B cell (primary cell): ENCODE data around the gene NXF3. TPM values are rescaled to one million over a fixed set of nuclear protein-coding genes. Genes with fewer than 3 reads are reported as not detected.
"Not testable (repeated sequence)": the region's sequence is repeated elsewhere in the genome, so short reads cannot be mapped to it uniquely, and the experiment has no call there.

Source experiments
- ATAC-seq: fragments of 200-7000 bp; cut with Tn5 transposase; one replicate; pipeline ENCODE4 v1.10.0; 2021; ENCODE audit warnings: low read depth, mild to moderate bottlenecking, moderate number of reproducible peaks, moderate library complexity
- CTCF ChIA-PET: fragments of 350-600 bp; sonication (Branson Sonifier 250); formaldehyde crosslinking; loops from one replicate; lab custom pipeline; 2021; ENCODE audit warnings: antibody characterized with exemption, inconsistent platforms; lab: Charles Lee
- POLR2A ChIA-PET: fragments of 350-600 bp; sonication (Branson Sonifier 250); formaldehyde crosslinking; loops from one replicate; lab custom pipeline; 2021; ENCODE audit warnings: antibody characterized with exemption; lab: Charles Lee
- DNase-seq: peaks from one replicate; pipeline ENCODE4 v3.0.0; 2013
- H2AFZ ChIP-seq: 2 replicates; pipeline ENCODE4 v1.6.1; 2012; ENCODE audit warnings: mild to moderate bottlenecking, low read depth, low read length; ENCODE audit not compliant: insufficient read depth, poor library complexity, severe bottlenecking
- H3K27ac ChIP-seq, 2 donors: 1 replicate in 1 of 2; 2 replicates in 1 of 2; pipeline ENCODE4 v1.5.1; 2012 to 2013; ENCODE audit warnings: low read length in 2 of 2, mild to moderate bottlenecking in 2 of 2, moderate library complexity in 1 of 2
- H3K27me3 ChIP-seq, 4 experiments: fragments of 200-600 bp in 1 of 4; sonication (generic) in 1 of 4; replicated peaks in 1 of 4; 1 replicate in 2 of 4; 2 replicates in 2 of 4; pipeline versions ENCODE4 v1.6.1 to v1.7.0; 2013 to 2016; ENCODE audit warnings: low read length in 3 of 4, mild to moderate bottlenecking in 2 of 4, mixed read lengths in 1 of 4, moderate library complexity in 1 of 4; ENCODE audit not compliant: insufficient read depth in 4 of 4, control insufficient read depth in 3 of 4; ENCODE audit errors: control extremely low read depth in 1 of 4
- H3K36me3 ChIP-seq, 2 experiments: replicated peaks in 1 of 2; 1 replicate in 1 of 2; 2 replicates in 1 of 2; pipeline versions ENCODE4 v1.6.1 to v1.7.1; 2013; ENCODE audit warnings: low read length in 1 of 2; ENCODE audit not compliant: insufficient read depth in 2 of 2, control insufficient read depth in 1 of 2; ENCODE audit errors: control extremely low read depth in 1 of 2, extremely low read depth in 1 of 2
- H3K4me1 ChIP-seq, 2 donors: fragments of 200-600 bp in 1 of 2; sonication (generic) in 1 of 2; 1 replicate in 1 of 2; 2 replicates in 1 of 2; pipeline versions ENCODE4 v1.5.1 to v1.6.1; 2013 to 2017; ENCODE audit warnings: low read length in 2 of 2; ENCODE audit not compliant: control insufficient read depth in 2 of 2, insufficient read depth in 2 of 2
- H3K4me2 ChIP-seq: replicated peaks from 2 replicates; pipeline ENCODE3; 2012; ENCODE audit warnings: mild to moderate bottlenecking, low read depth, low read length; ENCODE audit not compliant: poor library complexity, severe bottlenecking
- H3K4me3 ChIP-seq, 5 experiments: fragments of 200-600 bp in 1 of 5; sonication (generic) in 1 of 5; 1 replicate in 3 of 5; 2 replicates in 2 of 5; pipeline versions ENCODE4 v1.5.1 to v1.7.0; 2011 to 2016; ENCODE audit warnings: low read length in 4 of 5, mild to moderate bottlenecking in 4 of 5, low read depth in 2 of 5, control low read depth in 1 of 5, moderate library complexity in 1 of 5; ENCODE audit not compliant: insufficient read depth in 1 of 5; ENCODE audit errors: control extremely low read depth in 1 of 5, extremely low read depth in 1 of 5
- H3K79me2 ChIP-seq: fragments of 200-600 bp; sonication (generic); one replicate; pipeline ENCODE4 v1.6.0; 2016; ENCODE audit warnings: low read length; ENCODE audit not compliant: control insufficient read depth, insufficient read depth
- H3K9ac ChIP-seq: fragments of 200-600 bp; sonication (generic); 2 replicates; pipeline ENCODE4 v1.6.1; 2017; ENCODE audit warnings: mild to moderate bottlenecking, low read length, moderate library complexity
- H3K9me3 ChIP-seq, 3 donors: one replicate each; pipeline versions ENCODE4 v1.6.1 to v1.7.1; 2013; ENCODE audit warnings: low read length in 2 of 3; ENCODE audit not compliant: control insufficient read depth in 2 of 3, insufficient read depth in 1 of 3; ENCODE audit errors: control extremely low read depth in 1 of 3
- H4K20me1 ChIP-seq: 2 replicates; pipeline ENCODE4 v1.6.0; 2012; ENCODE audit warnings: mild to moderate bottlenecking, low read length; ENCODE audit not compliant: insufficient read depth, control insufficient read depth, poor library complexity, severe bottlenecking
- H3K27ac Mint-ChIP-seq: one replicate; pipeline ENCODE4 v1.8.0; 2021; ENCODE audit warnings: mixed read lengths
- H3K27me3 Mint-ChIP-seq: one replicate; pipeline ENCODE4 v1.8.0; 2021; ENCODE audit warnings: mixed read lengths
- H3K4me1 Mint-ChIP-seq: one replicate; pipeline ENCODE4 v1.8.0; 2021; ENCODE audit warnings: mixed read lengths
- H3K4me3 Mint-ChIP-seq: one replicate; pipeline ENCODE4 v1.8.0; 2021; ENCODE audit warnings: mixed read lengths
- H3K9me3 Mint-ChIP-seq: one replicate; pipeline ENCODE4 v1.8.0; 2022; ENCODE audit warnings: mixed read lengths; ENCODE audit not compliant: insufficient read depth
- EZH2 ChIP-seq: IDR thresholded peaks from 2 replicates; pipeline ENCODE4 v1.6.1; 2012; ENCODE audit warnings: borderline replicate concordance, low read depth, mild to moderate bottlenecking, moderate library complexity, low read length; ENCODE audit not compliant: insufficient read depth, poor library complexity, severe bottlenecking
- whole genome bisulfite sequencing: methylation state at CpG from one replicate; pipeline ENCODE4 v1.1.5; 2013; ENCODE audit warnings: missing lambda C conversion rate; ENCODE audit not compliant: insufficient coverage; 5-methylcytosine and 5-hydroxymethylcytosine counted together
- intact Hi-C: fragments of 100-400 bp; cut with micrococcal nuclease; formaldehyde crosslinking; loops from one replicate; pipeline ENCODE4 v1.10.0; 2022
- polyA minus RNA-seq: library from RNA; depleted of rRNA, polyadenylated mRNA; stranded (reverse); fragments of >200 nt; gene quantifications from 2 replicates; pipeline ENCODE4 v1.2.3, GENCODE V29; 2012
- polyA plus RNA-seq: library from polyadenylated mRNA; depleted of rRNA; stranded (reverse); fragments of >200 nt; gene quantifications from 2 replicates; pipeline ENCODE4 v1.2.3, GENCODE V29; 2012
- total RNA-seq, 2 donors: library from RNA; stranded (reverse); fragments of 120-200 nt in 1 of 2; gene quantifications; 1 replicate in 1 of 2; 2 replicates in 1 of 2; pipeline versions ENCODE4 v1.2.3 to v1.2.4, GENCODE V29; 2013 to 2022
- TF ChIP-seq, protein P1 (sequence below): fragments of 200-600 bp; IDR thresholded peaks from one replicate; pipeline ENCODE4 v1.8.0; 2022; ENCODE audit warnings: antibody characterized with exemption, mild to moderate bottlenecking

NXF3 gene, protein sequence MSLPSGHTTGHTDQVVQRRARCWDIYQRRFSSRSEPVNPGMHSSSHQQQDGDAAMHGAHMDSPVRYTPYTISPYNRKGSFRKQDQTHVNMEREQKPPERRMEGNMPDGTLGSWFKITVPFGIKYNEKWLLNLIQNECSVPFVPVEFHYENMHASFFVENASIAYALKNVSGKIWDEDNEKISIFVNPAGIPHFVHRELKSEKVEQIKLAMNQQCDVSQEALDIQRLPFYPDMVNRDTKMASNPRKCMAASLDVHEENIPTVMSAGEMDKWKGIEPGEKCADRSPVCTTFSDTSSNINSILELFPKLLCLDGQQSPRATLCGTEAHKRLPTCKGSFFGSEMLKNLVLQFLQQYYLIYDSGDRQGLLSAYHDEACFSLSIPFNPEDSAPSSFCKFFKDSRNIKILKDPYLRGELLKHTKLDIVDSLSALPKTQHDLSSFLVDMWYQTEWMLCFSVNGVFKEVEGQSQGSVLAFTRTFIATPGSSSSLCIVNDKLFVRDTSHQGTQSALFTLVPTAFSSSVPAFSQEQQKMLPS
- total RNA-seq (not detected in 2 replicates), polyA plus RNA-seq (not detected in 2 replicates), polyA minus RNA-seq (not detected in 2 replicates)
- total RNA-seq (2013) = not detected

DNA sequence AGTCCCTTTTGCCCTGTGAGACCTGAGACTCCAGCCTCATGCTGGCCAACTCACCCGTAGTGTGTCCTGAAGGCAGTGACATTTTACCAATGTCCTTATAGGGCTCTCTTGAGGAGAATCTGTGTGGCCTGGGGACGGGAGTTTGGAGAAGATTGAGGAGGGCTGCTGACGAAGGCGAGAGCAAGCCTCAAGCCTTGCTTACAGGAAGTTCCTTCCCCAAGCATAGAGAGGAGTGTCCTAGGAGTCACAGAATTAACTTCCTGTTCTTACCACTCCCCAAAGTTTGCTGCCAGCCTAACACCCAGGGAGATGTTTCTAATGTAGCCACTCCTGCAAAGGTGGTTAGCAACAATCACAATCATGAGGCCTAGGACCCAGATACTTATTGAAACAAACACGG, at the start of gene NXF3:
NXF3 (minus strand) TSS at position 202 of the 400 bp plus-strand sequence; CDS start at position 82, 120 bp downstream.
- H3K4me1 ChIP-seq = no peaks in the 10 kb centered on the region
- H3K36me3 ChIP-seq = no peaks in the 10 kb centered on the region
- no peak within 1 kb of the TSS for H3K4me2 ChIP-seq
- 100% methylated on average over 1 of the region's 5 CpGs for WGBS
- H3K9me3 Mint-ChIP-seq = no peaks in the 10 kb centered on the region
- POLR2A ChIA-PET = no interaction called here
- intact Hi-C loops = no loop called here
- no peak within 1 kb of the TSS for H3K27ac ChIP-seq
- CTCF ChIA-PET = no interaction called here
- H2AFZ ChIP-seq = no peak within 1 kb of the TSS
- H3K79me2 ChIP-seq = no peaks in the 10 kb centered on the region
- TF ChIP-seq EZH2 = no peak
- TF ChIP-seq, protein P1, sequence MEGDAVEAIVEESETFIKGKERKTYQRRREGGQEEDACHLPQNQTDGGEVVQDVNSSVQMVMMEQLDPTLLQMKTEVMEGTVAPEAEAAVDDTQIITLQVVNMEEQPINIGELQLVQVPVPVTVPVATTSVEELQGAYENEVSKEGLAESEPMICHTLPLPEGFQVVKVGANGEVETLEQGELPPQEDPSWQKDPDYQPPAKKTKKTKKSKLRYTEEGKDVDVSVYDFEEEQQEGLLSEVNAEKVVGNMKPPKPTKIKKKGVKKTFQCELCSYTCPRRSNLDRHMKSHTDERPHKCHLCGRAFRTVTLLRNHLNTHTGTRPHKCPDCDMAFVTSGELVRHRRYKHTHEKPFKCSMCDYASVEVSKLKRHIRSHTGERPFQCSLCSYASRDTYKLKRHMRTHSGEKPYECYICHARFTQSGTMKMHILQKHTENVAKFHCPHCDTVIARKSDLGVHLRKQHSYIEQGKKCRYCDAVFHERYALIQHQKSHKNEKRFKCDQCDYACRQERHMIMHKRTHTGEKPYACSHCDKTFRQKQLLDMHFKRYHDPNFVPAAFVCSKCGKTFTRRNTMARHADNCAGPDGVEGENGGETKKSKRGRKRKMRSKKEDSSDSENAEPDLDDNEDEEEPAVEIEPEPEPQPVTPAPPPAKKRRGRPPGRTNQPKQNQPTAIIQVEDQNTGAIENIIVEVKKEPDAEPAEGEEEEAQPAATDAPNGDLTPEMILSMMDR = no peak
- H3K4me3 ChIP-seq = no peak within 1 kb of the TSS
- H3K9ac ChIP-seq = no peak within 1 kb of the TSS
- H3K9me3 ChIP-seq = no peaks in the 10 kb centered on the region
- no peaks in the 10 kb centered on the region for H3K4me1 Mint-ChIP-seq
- no peaks in the 10 kb centered on the region for H3K27me3 ChIP-seq
- no peaks in the 10 kb centered on the region for H3K27me3 Mint-ChIP-seq
- H3K27ac Mint-ChIP-seq = no peak within 1 kb of the TSS
- no peak for DNase-seq
- ATAC-seq = no peak
- H3K4me3 Mint-ChIP-seq = no peak within 1 kb of the TSS
- no peaks in the 10 kb centered on the region for H4K20me1 ChIP-seq

DNA sequence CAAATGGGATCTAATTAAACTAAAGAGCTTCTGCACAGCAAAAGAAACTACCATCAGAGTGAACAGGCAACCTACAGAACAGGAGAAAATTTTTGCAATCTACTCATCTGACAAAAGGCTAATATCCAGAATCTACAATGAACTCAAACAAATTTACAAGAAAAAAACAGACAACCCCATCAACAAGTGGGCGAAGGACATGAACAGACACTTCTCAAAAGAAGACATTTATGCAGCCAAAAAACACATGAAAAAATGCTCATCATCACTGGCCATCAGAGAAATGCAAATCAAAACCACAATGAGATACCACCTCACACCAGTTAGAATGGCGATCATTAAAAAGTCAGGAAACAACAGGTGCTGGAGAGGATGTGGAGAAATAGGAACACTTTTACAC, 43.6 kb upstream of the NXF3 start:
- POLR2A ChIA-PET, H3K27ac Mint-ChIP-seq, H3K9me3 ChIP-seq, H2AFZ ChIP-seq, H3K4me1 Mint-ChIP-seq, H3K9me3 Mint-ChIP-seq, DNase-seq, CTCF ChIA-PET, H3K27ac ChIP-seq, H3K79me2 ChIP-seq, H4K20me1 ChIP-seq, H3K9ac ChIP-seq, H3K27me3 ChIP-seq, H3K4me1 ChIP-seq, intact Hi-C loops, H3K4me3 ChIP-seq, H3K27me3 Mint-ChIP-seq, H3K4me3 Mint-ChIP-seq, ATAC-seq, H3K4me2 ChIP-seq, H3K36me3 ChIP-seq: not testable (repeated sequence)
- WGBS = no CpG with 5 or more reads among the region's 2 CpGs
